HCT116 (cell line): Measurements from ENCODE around the gene PACRG. TPM values are rescaled to one million over a fixed set of nuclear protein-coding genes. Genes with fewer than 3 reads are reported as not detected.

Source experiments
- ATAC-seq: fragments of 200-7000 bp; cut with Tn5 transposase; 2 replicates; pipeline ENCODE4 v1.9.1; 2020; ENCODE audit warnings: mild to moderate bottlenecking, moderate library complexity
- BruUV-seq: library from RNA; stranded (reverse); fragments of 400-500 nt; replicated peaks from 2 replicates; lab custom pipeline; 2021; lab: Mats Ljungman, UMichigan
- CTCF ChIA-PET: fragments of 300-600 bp; sonication (Branson Sonifier 250); formaldehyde crosslinking; loops from one replicate; lab custom pipeline; 2021; ENCODE audit warnings: antibody characterized with exemption; lab: Charles Lee
- POLR2A ChIA-PET: fragments of 300-600, 350-600 bp; sonication (Branson Sonifier 250); formaldehyde crosslinking; loops from one replicate; lab custom pipeline; 2021; ENCODE audit warnings: antibody characterized with exemption; lab: Charles Lee
- RAD21 ChIA-PET, 2 experiments: fragments of 300-600 bp; sonication (Branson Sonifier 250); formaldehyde crosslinking; loops; one replicate each; lab custom pipeline; 2023; ENCODE audit warnings: low total read pairs in 2 of 2; ENCODE audit not compliant: uncharacterized antibody in 2 of 2, unreplicated experiment in 2 of 2, low non-redundant PET in 1 of 2; lab: Charles Lee
- DNase-seq: peaks from one replicate; pipeline ENCODE4 v3.0.0-alpha.2; 2010; ENCODE audit warnings: low read depth, low spot score
- H2AFZ ChIP-seq: fragments of 200-600 bp; shearing (Covaris generic), sonication (generic); 2 replicates; pipeline ENCODE4 v1.6.1; 2017; ENCODE audit warnings: low read depth, mixed run types, mixed read lengths, antibody characterized with exemption, low read length; ENCODE audit not compliant: poor library complexity, severe bottlenecking
- H3K27ac ChIP-seq: 2 replicates; pipeline ENCODE4 v1.5.1; 2012; ENCODE audit warnings: low read depth, low read length
- H3K27me3 ChIP-seq: fragments of 200-600 bp; sonication (generic); 2 replicates; pipeline ENCODE4 v1.6.1; 2016; ENCODE audit warnings: mixed run types, low read length, mixed read lengths; ENCODE audit not compliant: insufficient read depth
- H3K36me3 ChIP-seq, 2 experiments: fragments of 200-500 bp in 1 of 2; fragments of 200-600 bp in 1 of 2; sonication (Bioruptor generic) in 1 of 2; sonication (generic) in 1 of 2; 2 replicates each; pipeline versions ENCODE4 v1.5.1 to v1.6.1; 2014 to 2016; ENCODE audit warnings: low read length in 2 of 2, inconsistent platforms in 1 of 2, mixed read lengths in 1 of 2, mixed run types in 1 of 2; ENCODE audit not compliant: insufficient read depth in 2 of 2, control insufficient read depth in 1 of 2
- H3K4me1 ChIP-seq, 2 experiments: fragments of 200-600 bp in 1 of 2; sonication (generic) in 1 of 2; 2 replicates each; pipeline versions ENCODE4 v1.5.1 to v1.6.1; 2012 to 2017; ENCODE audit warnings: low read length in 2 of 2, inconsistent platforms in 1 of 2, mild to moderate bottlenecking in 1 of 2, mixed read lengths in 1 of 2, mixed run types in 1 of 2, moderate library complexity in 1 of 2; ENCODE audit not compliant: insufficient read depth in 2 of 2, control insufficient read depth in 1 of 2
- H3K4me2 ChIP-seq: fragments of 200-600 bp; sonication (generic); 2 replicates; pipeline ENCODE4 v1.6.1; 2017; ENCODE audit warnings: mixed run types, low read length, mixed read lengths
- H3K4me3 ChIP-seq, 2 experiments: fragments of 200-600 bp in 1 of 2; sonication (generic) in 1 of 2; replicated peaks in 1 of 2; 2 replicates each; pipeline ENCODE4 v1.5.1; 2011 to 2016; ENCODE audit warnings: low read length in 2 of 2, control low read depth in 1 of 2, low read depth in 1 of 2, mild to moderate bottlenecking in 1 of 2, mixed read lengths in 1 of 2, mixed run types in 1 of 2
- H3K79me2 ChIP-seq: fragments of 200-600 bp; sonication (generic); 2 replicates; pipeline ENCODE4 v1.6.1; 2017; ENCODE audit warnings: mild to moderate bottlenecking, mixed run types, low read length, moderate library complexity, mixed read lengths; ENCODE audit not compliant: insufficient read depth
- H3K9ac ChIP-seq: fragments of 200-600 bp; sonication (generic); 2 replicates; pipeline ENCODE4 v1.6.1; 2016; ENCODE audit warnings: low read length, mixed read lengths
- H3K9me2 ChIP-seq: fragments of 200-600 bp; sonication (generic), shearing (Covaris generic); 2 replicates; pipeline ENCODE4 v1.6.1; 2017; ENCODE audit warnings: mixed run types, mild to moderate bottlenecking, moderate library complexity; ENCODE audit not compliant: insufficient read depth
- H3K9me3 ChIP-seq, 2 experiments: fragments of 200-500 bp in 1 of 2; fragments of 200-600 bp in 1 of 2; sonication (Bioruptor generic) in 1 of 2; sonication (generic) in 1 of 2; 2 replicates each; pipeline ENCODE4 v1.6.1; 2014 to 2017; ENCODE audit warnings: low read length in 2 of 2, mixed read lengths in 2 of 2, inconsistent platforms in 1 of 2, low read depth in 1 of 2, mild to moderate bottlenecking in 1 of 2, mixed run types in 1 of 2, moderate library complexity in 1 of 2; ENCODE audit not compliant: control insufficient read depth in 1 of 2, insufficient read depth in 1 of 2
- H4K20me1 ChIP-seq: fragments of 200-600 bp; sonication (generic), shearing (Covaris generic); 2 replicates; pipeline ENCODE4 v1.6.1; 2017; ENCODE audit warnings: mixed run types, mild to moderate bottlenecking, moderate library complexity; ENCODE audit not compliant: insufficient read depth
- CBX3 ChIP-seq: IDR thresholded peaks from 2 replicates; pipeline ENCODE4 v1.6.1; 2012; ENCODE audit warnings: low read depth
- CEBPB ChIP-seq: IDR thresholded peaks from 2 replicates; pipeline ENCODE4 v1.6.1; 2012; ENCODE audit warnings: low read depth
- CTCF ChIP-seq, 3 experiments: fragments of 200-600 bp in 1 of 3; sonication (generic) in 1 of 3; IDR thresholded peaks in 2 of 3; conservative IDR thresholded peaks in 1 of 3; 2 replicates each; pipeline ENCODE4 v1.5.1; 2012 to 2017; ENCODE audit warnings: low read depth in 2 of 3, low read length in 2 of 3, antibody characterized with exemption in 1 of 3, borderline replicate concordance in 1 of 3, control low read depth in 1 of 3, mild to moderate bottlenecking in 1 of 3, mixed read lengths in 1 of 3, mixed run types in 1 of 3, moderate library complexity in 1 of 3; ENCODE audit not compliant: insufficient read depth in 1 of 3
- EZH2 ChIP-seq: fragments of 200-600 bp; sonication (generic); IDR thresholded peaks from 2 replicates; pipeline ENCODE4 v1.6.1; 2017; ENCODE audit warnings: antibody characterized with exemption, mixed run types
- EZH2phosphoT487 ChIP-seq: fragments of 200-600 bp; IDR thresholded peaks from 2 replicates; pipeline ENCODE4 v1.6.1; 2018; ENCODE audit warnings: antibody characterized with exemption, borderline replicate concordance
- FOSL1 ChIP-seq: IDR thresholded peaks from 2 replicates; pipeline ENCODE4 v1.6.1; 2012; ENCODE audit warnings: low read depth
- POLR2A ChIP-seq: IDR thresholded peaks from 2 replicates; pipeline ENCODE4 v1.7.0; 2011; ENCODE audit warnings: borderline replicate concordance; ENCODE audit not compliant: insufficient read depth, insufficient read length; ENCODE audit errors: extremely low read depth
- POLR2AphosphoS5 ChIP-seq: IDR thresholded peaks from 2 replicates; pipeline ENCODE4 v1.6.1; 2011; ENCODE audit warnings: mild to moderate bottlenecking, low read depth, low read length, moderate library complexity
- SIN3A ChIP-seq: IDR thresholded peaks from 2 replicates; pipeline ENCODE4 v1.6.1; 2012; ENCODE audit warnings: low read depth
- SP1 ChIP-seq: IDR thresholded peaks from 2 replicates; pipeline ENCODE4 v1.6.1; 2012; ENCODE audit warnings: low read depth
- YY1 ChIP-seq: IDR thresholded peaks from 2 replicates; pipeline ENCODE4 v1.6.1; 2011; ENCODE audit warnings: low read length, low read depth, moderate library complexity, mild to moderate bottlenecking; ENCODE audit not compliant: insufficient replicate concordance; ENCODE audit errors: extremely low read depth
- ZNF274 ChIP-seq: fragments of 200-500 bp; sonication (Bioruptor generic); IDR thresholded peaks from 2 replicates; pipeline ENCODE4 v1.6.1; 2014; ENCODE audit warnings: mild to moderate bottlenecking, low read depth, low read length, inconsistent platforms
- intact Hi-C: fragments of 100-400 bp; cut with micrococcal nuclease; formaldehyde crosslinking; loops from 2 replicates; pipeline ENCODE4 v1.10.0; 2022
- total RNA-seq: library from RNA; stranded (reverse); gene quantifications from one replicate; pipeline ENCODE4 v1.2.1, GENCODE V29; 2021; ENCODE audit not compliant: unreplicated experiment
- TF ChIP-seq, protein P1 (sequence below): IDR thresholded peaks from 2 replicates; pipeline ENCODE4 v1.6.1; 2011; ENCODE audit warnings: mild to moderate bottlenecking, low read length, moderate library complexity; ENCODE audit not compliant: insufficient replicate concordance; ENCODE audit errors: extremely low read depth
- TF ChIP-seq, protein P2 (sequence below): IDR thresholded peaks from 2 replicates; pipeline ENCODE4 v1.6.1; 2012; ENCODE audit warnings: low read depth

The PACRG gene
- total RNA-seq, 1 experiment from 2014 or later = 0.71 TPM

DNA sequence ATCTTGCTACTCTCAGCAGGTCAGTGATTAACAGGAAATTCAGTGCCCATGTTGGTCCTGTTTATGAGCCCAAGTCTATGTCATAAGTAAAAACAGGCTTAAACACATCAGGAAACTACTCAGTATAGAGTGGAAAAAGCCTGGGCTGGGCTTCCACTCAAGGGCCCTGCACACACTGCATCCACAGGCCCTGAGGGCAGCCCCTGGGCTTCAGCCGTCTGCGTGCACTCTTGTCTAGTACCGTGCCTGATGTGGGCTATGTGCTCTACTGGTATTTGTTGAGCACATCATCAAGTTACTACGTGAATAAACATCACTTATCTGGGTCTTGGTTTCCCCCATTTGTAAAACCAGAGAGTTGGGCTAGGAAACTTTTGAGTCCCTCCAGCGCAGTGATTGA is 135.2 kb downstream of the PACRG start:
- H3K4me1 ChIP-seq = no peaks in the 10 kb centered on the region
- ChIA-PET RAD21 (no interaction called here), POLR2A (no interaction called here), CTCF (no interaction called here)
- H4K20me1 ChIP-seq = no peaks in the 10 kb centered on the region
- no peak overlapping the region for H3K4me3 ChIP-seq
- H3K9ac ChIP-seq = no peak overlapping the region
- no peaks in the 10 kb centered on the region for H3K79me2 ChIP-seq
- no peak overlapping the region for H2AFZ ChIP-seq
- no peaks in the 10 kb centered on the region for H3K36me3 ChIP-seq
- H3K4me2 ChIP-seq = no peak overlapping the region
- H3K27me3 ChIP-seq = no peaks in the 10 kb centered on the region
- TF ChIP-seq POLR2AphosphoS5 = no peak
- TF ChIP-seq SIN3A = no peak
- no peak for TF ChIP-seq FOSL1
- TF ChIP-seq CBX3 = no peak
- TF ChIP-seq CEBPB = no peak
- no peak for TF ChIP-seq POLR2A
- TF ChIP-seq EZH2 = no peak
- H3K9me2 ChIP-seq = no peaks in the 10 kb centered on the region
- H3K9me3 ChIP-seq = no peaks in the 10 kb centered on the region
- DNase-seq (no peak), ATAC-seq (no peak)
- intact Hi-C loops = no loop called here
- BruUV-seq = no TSS peak
- H3K27ac ChIP-seq = no peak overlapping the region

DNA sequence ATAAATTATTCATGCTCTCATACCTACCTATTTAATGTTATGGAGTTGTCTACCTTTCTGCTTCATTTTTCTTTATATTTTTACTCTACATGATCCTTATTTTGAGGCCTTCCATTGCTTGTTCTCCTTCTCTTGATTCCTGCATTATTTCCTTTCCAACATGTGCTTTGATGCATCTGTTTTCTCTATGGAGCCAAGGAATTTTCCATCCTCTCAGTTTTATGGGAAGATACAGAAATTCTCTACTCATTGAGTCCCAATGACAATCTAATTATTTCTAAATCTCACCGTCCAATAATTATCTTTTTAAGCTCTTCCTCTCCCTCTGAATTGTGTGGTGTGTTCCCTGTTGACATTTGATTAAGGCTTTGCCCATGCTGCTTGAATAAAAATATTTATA is 136.0 kb downstream of the PACRG start:
- no peak overlapping the region for H3K27ac ChIP-seq
- H3K9me2 ChIP-seq = no peaks in the 10 kb centered on the region
- no peak overlapping the region for H3K4me3 ChIP-seq
- H3K27me3 ChIP-seq = no peaks in the 10 kb centered on the region
- H3K4me2 ChIP-seq = no peak overlapping the region
- no peak overlapping the region for H2AFZ ChIP-seq
- intact Hi-C loops = no loop called here
- H3K4me1 ChIP-seq = no peaks in the 10 kb centered on the region
- no peaks in the 10 kb centered on the region for H4K20me1 ChIP-seq
- POLR2A ChIA-PET = no interaction called here
- no peaks in the 10 kb centered on the region; a peak in 1 of 4 replicates for H3K9me3 ChIP-seq
- no peak for DNase-seq
- H3K9ac ChIP-seq = no peak overlapping the region
- no peaks in the 10 kb centered on the region for H3K36me3 ChIP-seq
- no TSS peak for BruUV-seq
- H3K79me2 ChIP-seq = no peaks in the 10 kb centered on the region
- RAD21 ChIA-PET = no interaction called here
- no peak for ATAC-seq
- CTCF ChIA-PET = no interaction called here
- TF ChIP-seq CTCF (IDR thresholded peaks at IDR 0.05 in 2 of 3, conservative IDR thresholded peaks at IDR 0.05 in 1 of 3; ENCODE audit: borderline replicate concordance in 1 of 3, insufficient read depth in 1 of 3, low read depth in 2 of 3, low read length in 2 of 3) = no peak
- no peak for TF ChIP-seq SP1
- no peak for TF ChIP-seq YY1
- TF ChIP-seq POLR2A = no peak
- TF ChIP-seq, protein P1, sequence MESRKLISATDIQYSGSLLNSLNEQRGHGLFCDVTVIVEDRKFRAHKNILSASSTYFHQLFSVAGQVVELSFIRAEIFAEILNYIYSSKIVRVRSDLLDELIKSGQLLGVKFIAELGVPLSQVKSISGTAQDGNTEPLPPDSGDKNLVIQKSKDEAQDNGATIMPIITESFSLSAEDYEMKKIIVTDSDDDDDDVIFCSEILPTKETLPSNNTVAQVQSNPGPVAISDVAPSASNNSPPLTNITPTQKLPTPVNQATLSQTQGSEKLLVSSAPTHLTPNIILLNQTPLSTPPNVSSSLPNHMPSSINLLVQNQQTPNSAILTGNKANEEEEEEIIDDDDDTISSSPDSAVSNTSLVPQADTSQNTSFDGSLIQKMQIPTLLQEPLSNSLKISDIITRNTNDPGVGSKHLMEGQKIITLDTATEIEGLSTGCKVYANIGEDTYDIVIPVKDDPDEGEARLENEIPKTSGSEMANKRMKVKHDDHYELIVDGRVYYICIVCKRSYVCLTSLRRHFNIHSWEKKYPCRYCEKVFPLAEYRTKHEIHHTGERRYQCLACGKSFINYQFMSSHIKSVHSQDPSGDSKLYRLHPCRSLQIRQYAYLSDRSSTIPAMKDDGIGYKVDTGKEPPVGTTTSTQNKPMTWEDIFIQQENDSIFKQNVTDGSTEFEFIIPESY = no peak
- no peak for TF ChIP-seq EZH2phosphoT487
- TF ChIP-seq, protein P2, sequence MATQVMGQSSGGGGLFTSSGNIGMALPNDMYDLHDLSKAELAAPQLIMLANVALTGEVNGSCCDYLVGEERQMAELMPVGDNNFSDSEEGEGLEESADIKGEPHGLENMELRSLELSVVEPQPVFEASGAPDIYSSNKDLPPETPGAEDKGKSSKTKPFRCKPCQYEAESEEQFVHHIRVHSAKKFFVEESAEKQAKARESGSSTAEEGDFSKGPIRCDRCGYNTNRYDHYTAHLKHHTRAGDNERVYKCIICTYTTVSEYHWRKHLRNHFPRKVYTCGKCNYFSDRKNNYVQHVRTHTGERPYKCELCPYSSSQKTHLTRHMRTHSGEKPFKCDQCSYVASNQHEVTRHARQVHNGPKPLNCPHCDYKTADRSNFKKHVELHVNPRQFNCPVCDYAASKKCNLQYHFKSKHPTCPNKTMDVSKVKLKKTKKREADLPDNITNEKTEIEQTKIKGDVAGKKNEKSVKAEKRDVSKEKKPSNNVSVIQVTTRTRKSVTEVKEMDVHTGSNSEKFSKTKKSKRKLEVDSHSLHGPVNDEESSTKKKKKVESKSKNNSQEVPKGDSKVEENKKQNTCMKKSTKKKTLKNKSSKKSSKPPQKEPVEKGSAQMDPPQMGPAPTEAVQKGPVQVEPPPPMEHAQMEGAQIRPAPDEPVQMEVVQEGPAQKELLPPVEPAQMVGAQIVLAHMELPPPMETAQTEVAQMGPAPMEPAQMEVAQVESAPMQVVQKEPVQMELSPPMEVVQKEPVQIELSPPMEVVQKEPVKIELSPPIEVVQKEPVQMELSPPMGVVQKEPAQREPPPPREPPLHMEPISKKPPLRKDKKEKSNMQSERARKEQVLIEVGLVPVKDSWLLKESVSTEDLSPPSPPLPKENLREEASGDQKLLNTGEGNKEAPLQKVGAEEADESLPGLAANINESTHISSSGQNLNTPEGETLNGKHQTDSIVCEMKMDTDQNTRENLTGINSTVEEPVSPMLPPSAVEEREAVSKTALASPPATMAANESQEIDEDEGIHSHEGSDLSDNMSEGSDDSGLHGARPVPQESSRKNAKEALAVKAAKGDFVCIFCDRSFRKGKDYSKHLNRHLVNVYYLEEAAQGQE = no peak
- TF ChIP-seq ZNF274 = no peak
- TF ChIP-seq SIN3A = no peak
